ENCODE measurements around the gene ADAM22.

GRCh38 chr7:88141479-88141878 lies 207.4 kb downstream of the ADAM22 start:
- TF ChIP-seq, protein P1, sequence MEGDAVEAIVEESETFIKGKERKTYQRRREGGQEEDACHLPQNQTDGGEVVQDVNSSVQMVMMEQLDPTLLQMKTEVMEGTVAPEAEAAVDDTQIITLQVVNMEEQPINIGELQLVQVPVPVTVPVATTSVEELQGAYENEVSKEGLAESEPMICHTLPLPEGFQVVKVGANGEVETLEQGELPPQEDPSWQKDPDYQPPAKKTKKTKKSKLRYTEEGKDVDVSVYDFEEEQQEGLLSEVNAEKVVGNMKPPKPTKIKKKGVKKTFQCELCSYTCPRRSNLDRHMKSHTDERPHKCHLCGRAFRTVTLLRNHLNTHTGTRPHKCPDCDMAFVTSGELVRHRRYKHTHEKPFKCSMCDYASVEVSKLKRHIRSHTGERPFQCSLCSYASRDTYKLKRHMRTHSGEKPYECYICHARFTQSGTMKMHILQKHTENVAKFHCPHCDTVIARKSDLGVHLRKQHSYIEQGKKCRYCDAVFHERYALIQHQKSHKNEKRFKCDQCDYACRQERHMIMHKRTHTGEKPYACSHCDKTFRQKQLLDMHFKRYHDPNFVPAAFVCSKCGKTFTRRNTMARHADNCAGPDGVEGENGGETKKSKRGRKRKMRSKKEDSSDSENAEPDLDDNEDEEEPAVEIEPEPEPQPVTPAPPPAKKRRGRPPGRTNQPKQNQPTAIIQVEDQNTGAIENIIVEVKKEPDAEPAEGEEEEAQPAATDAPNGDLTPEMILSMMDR (IDR thresholded peaks at IDR 0.05), result no peak
- no peak for TF ChIP-seq ZFX (IDR thresholded peaks at IDR 0.05; ENCODE audit: borderline replicate concordance)

All from 22Rv1 (cell line).